Fibroblast of lung (primary cell): Measurements from ENCODE around the gene SF3B1. TPM values are rescaled to one million over a fixed set of nuclear protein-coding genes. Genes with fewer than 3 reads are reported as not detected.
"Not testable (repeated sequence)": the region's sequence is repeated elsewhere in the genome, so short reads cannot be mapped to it uniquely, and the experiment has no call there.

Source experiments
- DNase-seq, 2 donors: peaks; one replicate each; pipeline versions ENCODE4 v3.0.0 to v3.0.0-alpha.2; 2010; ENCODE audit warnings: low read depth in 2 of 2
- H2AFZ ChIP-seq: 2 replicates; pipeline ENCODE4 v1.5.1; 2012; ENCODE audit warnings: low read length, control low read depth, inconsistent platforms
- H3K27ac ChIP-seq: 2 replicates; pipeline ENCODE4 v1.5.1; 2011; ENCODE audit warnings: low read length, control low read depth; ENCODE audit not compliant: insufficient read depth
- H3K27me3 ChIP-seq: 2 replicates; pipeline ENCODE4 v1.5.1; 2011; ENCODE audit warnings: mild to moderate bottlenecking, low read length; ENCODE audit not compliant: control insufficient read depth, insufficient read depth
- H3K36me3 ChIP-seq: 2 replicates; pipeline ENCODE4 v1.5.1; 2011; ENCODE audit warnings: low read length; ENCODE audit not compliant: control insufficient read depth, insufficient read depth
- H3K4me1 ChIP-seq: 2 replicates; pipeline ENCODE4 v1.5.1; 2011; ENCODE audit warnings: low read length; ENCODE audit not compliant: control insufficient read depth, insufficient read depth; ENCODE audit errors: extremely low read depth
- H3K4me2 ChIP-seq: 2 replicates; pipeline ENCODE4 v1.5.1; 2011; ENCODE audit warnings: low read length, control low read depth; ENCODE audit not compliant: insufficient read depth; ENCODE audit errors: extremely low read depth
- H3K4me3 ChIP-seq, 4 experiments: fragments of 200-600 bp in 1 of 4; sonication (generic) in 1 of 4; replicated peaks in 1 of 4; 2 replicates each; pipeline ENCODE4 v1.5.1; 2011 to 2016; ENCODE audit warnings: low read length in 4 of 4, low read depth in 3 of 4, mild to moderate bottlenecking in 3 of 4, control low read depth in 2 of 4, inconsistent platforms in 1 of 4, mixed read lengths in 1 of 4; ENCODE audit not compliant: insufficient read depth in 1 of 4; ENCODE audit errors: control extremely low read depth in 1 of 4
- H3K79me2 ChIP-seq: 2 replicates; pipeline ENCODE4 v1.5.1; 2012; ENCODE audit warnings: mild to moderate bottlenecking, low read length, inconsistent platforms; ENCODE audit not compliant: control insufficient read depth, insufficient read depth
- H3K9ac ChIP-seq: 2 replicates; pipeline ENCODE4 v1.5.1; 2011; ENCODE audit warnings: mild to moderate bottlenecking, low read length, control low read depth; ENCODE audit not compliant: insufficient read depth
- H3K9me3 ChIP-seq: 2 replicates; pipeline ENCODE4 v1.5.1; 2012; ENCODE audit warnings: low read depth, low read length; ENCODE audit not compliant: control insufficient read depth, insufficient read depth
- H4K20me1 ChIP-seq: 2 replicates; pipeline ENCODE4 v1.5.1; 2011; ENCODE audit warnings: low read length; ENCODE audit not compliant: control insufficient read depth, insufficient read depth; ENCODE audit errors: extremely low read depth
- CTCF ChIP-seq, 2 donors: IDR thresholded peaks in 1 of 2; conservative IDR thresholded peaks in 1 of 2; 1 replicate in 1 of 2; 2 replicates in 1 of 2; pipeline ENCODE4 v1.5.1; 2011 to 2012; ENCODE audit warnings: low read length in 2 of 2, control low read depth in 1 of 2, inconsistent platforms in 1 of 2, low read depth in 1 of 2, mild to moderate bottlenecking in 1 of 2
- EZH2 ChIP-seq: IDR thresholded peaks from 2 replicates; pipeline ENCODE4 v1.5.1; 2012; ENCODE audit warnings: low read length, control low read depth, mild to moderate bottlenecking; ENCODE audit errors: missing control alignments
- polyA plus RNA-seq, 2 donors: library from polyadenylated mRNA; depleted of rRNA in 1 of 2; stranded (reverse) in 1 of 2; unstranded in 1 of 2; fragments of >200 nt; gene quantifications; 2 replicates each; pipeline ENCODE4 v1.2.1, GENCODE V29; 2011 to 2012; ENCODE audit warnings: missing spikeins in 1 of 2
- total RNA-seq: library from RNA; depleted of rRNA; stranded (reverse); fragments of >200 nt; gene quantifications from 2 replicates; pipeline ENCODE4 v1.2.1, GENCODE V29; 2014

Gene SF3B1
- total and polyA plus RNA-seq, 2 donors (not counting 1 experiment from before 2014, with no cell fraction given), result 195 to 509 TPM

GRCh38 chr2:197452754-197453122 is 17.9 kb upstream of the SF3B1 start:
- Histone ChIP-seq H3K4me1 (peaks cover 3% of the 10 kb centered on the region), H3K4me2 (peak overlapping the region; percentile 98), H2AFZ (peak overlapping the region; percentile 85), H3K36me3 (no peaks in the 10 kb centered on the region), H3K9ac (peak overlapping the region; percentile 100), H3K27ac (peak overlapping the region; percentile 99), H3K79me2 (peaks cover 37% of the 10 kb centered on the region), H4K20me1 (no peaks in the 10 kb centered on the region), H3K27me3 (no peaks in the 10 kb centered on the region), H3K4me3 (peak overlapping the region; percentile 63 to 82 (median 74)), H3K9me3 (no peaks in the 10 kb centered on the region)
- DNase-seq, result no peak
- TF ChIP-seq EZH2, result no peak
- TF ChIP-seq CTCF (conservative IDR thresholded peaks at IDR 0.05 in 1 of 2, IDR thresholded peaks at IDR 0.05 in 1 of 2; ENCODE audit: low read depth in 1 of 2, low read length in 2 of 2), result no peak

DNA sequence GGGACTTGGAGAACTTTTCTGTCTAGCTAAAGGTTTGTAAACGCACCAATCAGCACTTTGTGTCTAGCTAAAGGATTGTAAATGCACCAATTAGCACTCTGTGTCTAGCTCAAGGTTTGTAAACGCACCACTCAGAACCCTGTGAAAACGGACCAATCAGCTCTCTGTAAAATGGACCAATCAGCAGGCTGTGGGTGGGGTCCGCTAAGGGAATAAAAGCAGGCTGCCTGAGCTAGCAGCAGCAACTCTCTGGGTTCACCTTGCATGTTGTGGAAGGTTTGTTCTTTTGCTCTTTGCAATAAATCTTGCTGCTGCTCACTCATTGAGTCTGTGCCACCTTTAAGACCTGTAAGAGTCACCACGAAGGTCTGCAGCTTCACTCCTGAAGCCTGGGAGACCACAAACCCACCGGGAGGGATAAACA is 16.1 kb upstream of the SF3B1 start:
- H3K79me2 ChIP-seq, result peaks cover 22% of the 10 kb centered on the region
- H3K9me3 ChIP-seq, DNase-seq, H3K4me2 ChIP-seq, H3K4me3 ChIP-seq, H3K27me3 ChIP-seq, H3K4me1 ChIP-seq, H3K36me3 ChIP-seq, H4K20me1 ChIP-seq, H3K9ac ChIP-seq, H2AFZ ChIP-seq, H3K27ac ChIP-seq: not testable (repeated sequence)

GRCh38 chr2:197450465-197450864 is 15.6 kb upstream of the SF3B1 start:
- H3K27ac ChIP-seq, result peak overlapping the region; percentile 10
- peaks cover 17% of the 10 kb centered on the region for H3K79me2 ChIP-seq
- TF ChIP-seq CTCF (conservative IDR thresholded peaks at IDR 0.05 in 1 of 2, IDR thresholded peaks at IDR 0.05 in 1 of 2; ENCODE audit: low read depth in 1 of 2, low read length in 2 of 2), result no peak
- TF ChIP-seq EZH2, result no peak
- peaks cover 3% of the 10 kb centered on the region for H3K4me1 ChIP-seq
- H2AFZ ChIP-seq, result peak overlapping the region; percentile 43
- H3K27me3 ChIP-seq, result no peaks in the 10 kb centered on the region
- H3K9ac ChIP-seq, result peak overlapping the region; percentile 23
- H3K9me3 ChIP-seq, result no peaks in the 10 kb centered on the region
- H3K4me2 ChIP-seq, result peak overlapping the region; percentile 51
- H3K36me3 ChIP-seq, result no peaks in the 10 kb centered on the region
- peak overlapping the region in 1 of 4 experiments; percentile 28 for H3K4me3 ChIP-seq
- DNase-seq, result peak in 1 of 2 donors; percentile 33
- no peaks in the 10 kb centered on the region for H4K20me1 ChIP-seq
